ENCODE data around the gene MCF2. TPM values are rescaled to one million over a fixed set of nuclear protein-coding genes. Genes with fewer than 3 reads are reported as not detected.

Gene MCF2
- total and polyA plus RNA-seq, 9 donors = 0.91 to 8.1 (median 3.6) TPM

GRCh38 chrX:139559383-139560042 lies 148.5 kb downstream of the MCF2 start:
- Histone ChIP-seq H3K9me3 (no peaks in the 10 kb centered on the region), H3K4me3 (no peak overlapping the region), H3K36me3 (no peaks in the 10 kb centered on the region), H3K27me3 (no peaks in the 10 kb centered on the region), H3K4me1 (ENCODE audit: insufficient read depth) (no peaks in the 10 kb centered on the region), H3K27ac (no peak overlapping the region)
- TF ChIP-seq EP300 (IDR thresholded peaks at IDR 0.05) = no peak
- TF ChIP-seq POLR2A (IDR thresholded peaks at IDR 0.05) = no peak
- TF ChIP-seq CTCF (IDR thresholded peaks at IDR 0.05) = no peak
- intact Hi-C loops (cut with DNase I) = no loop called here
- DNase-seq = no peak
- 27 to 29% (median 27%) methylated on average over 9 of the region's 9 CpGs for WGBS, 3 donors

- DNase-seq = peak in 1 of 5 donors; percentile 12
- Histone ChIP-seq H3K4me3 (no peak overlapping the region), H3K36me3 (no peaks in the 10 kb centered on the region), H3K27ac (no peak overlapping the region), H3K27me3 (no peaks in the 10 kb centered on the region), H3K4me1 (ENCODE audit: insufficient read depth) (no peaks in the 10 kb centered on the region), H3K9me3 (no peaks in the 10 kb centered on the region)
- intact Hi-C loops (cut with DNase I) = no loop called here
- TF ChIP-seq EP300 (IDR thresholded peaks at IDR 0.05) (no peak), CTCF (IDR thresholded peaks at IDR 0.05) (no peak), POLR2A (IDR thresholded peaks at IDR 0.05) (no peak)
- WGBS, 3 donors = 64 to 81% (median 68%) methylated on average over 26 of the region's 26 CpGs
Observed at GRCh38 chrX:139554991-139555675, 152.8 kb downstream of the MCF2 start.

DNA sequence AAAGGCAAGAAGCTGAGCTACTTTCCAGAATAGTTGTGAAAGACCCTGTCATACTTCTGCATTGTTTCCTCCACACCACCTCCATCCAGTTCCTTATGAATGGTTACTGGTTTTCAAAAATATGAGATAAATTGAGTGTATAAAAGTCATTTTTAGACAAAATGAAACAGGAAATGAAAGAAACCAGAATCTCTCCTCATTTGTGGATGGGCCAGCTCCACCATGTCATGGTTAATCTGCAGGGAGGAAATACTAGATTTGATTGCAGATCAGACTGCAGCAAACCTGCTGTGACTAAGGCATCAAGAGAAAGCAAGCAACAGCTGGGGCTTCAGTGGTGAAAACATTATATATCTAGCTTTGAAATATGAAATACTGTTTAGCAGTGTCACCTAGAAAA lies 153.6 kb downstream of the MCF2 start:
- intact Hi-C loops (cut with DNase I) = no loop called here
- no peak overlapping the region for H3K27ac ChIP-seq
- no peak for DNase-seq
- H3K36me3 ChIP-seq = no peaks in the 10 kb centered on the region
- H3K4me3 ChIP-seq = no peak overlapping the region
- no peaks in the 10 kb centered on the region for H3K9me3 ChIP-seq
- H3K27me3 ChIP-seq = no peaks in the 10 kb centered on the region
- no peaks in the 10 kb centered on the region for H3K4me1 ChIP-seq (ENCODE audit: insufficient read depth)
- TF ChIP-seq CTCF (IDR thresholded peaks at IDR 0.05) (no peak), EP300 (IDR thresholded peaks at IDR 0.05) (no peak), POLR2A (IDR thresholded peaks at IDR 0.05) (no peak)

- Histone ChIP-seq H3K27me3 (no peaks in the 10 kb centered on the region), H3K4me3 (no peak overlapping the region), H3K27ac (no peak overlapping the region), H3K4me1 (ENCODE audit: insufficient read depth) (no peaks in the 10 kb centered on the region), H3K9me3 (no peaks in the 10 kb centered on the region), H3K36me3 (no peaks in the 10 kb centered on the region)
- no peak for DNase-seq
- WGBS, 3 donors = 53 to 66% (median 62%) methylated on average over 3 of the region's 3 CpGs
- TF ChIP-seq EP300 (IDR thresholded peaks at IDR 0.05) (no peak), CTCF (IDR thresholded peaks at IDR 0.05) (no peak), POLR2A (IDR thresholded peaks at IDR 0.05) (no peak)
- intact Hi-C loops (cut with DNase I) = no loop called here
Observed at GRCh38 chrX:139544591-139544990, 163.4 kb downstream of the MCF2 start.

Data from ovary (tissue), 9 donors.